ENCODE measurements around the gene SPATS2.
"Not testable (repeated sequence)": the region's sequence is repeated elsewhere in the genome, so short reads cannot be mapped to it uniquely, and the experiment has no call there.

SPATS2 gene

GRCh38 chr12:49367381-49368239 lies at the start of gene SPATS2:
SPATS2 (plus strand) TSS chr12:49367462; CDS start chr12:49461013, 93,551 bp downstream.
- DNase-seq (ENCODE audit: low read depth), result no peak

GRCh38 chr12:49320411-49321103 lies 46.7 kb upstream of the SPATS2 start:
- not testable (repeated sequence) for DNase-seq (ENCODE audit: low read depth)

GRCh38 chr12:49322367-49322707 lies 44.9 kb upstream of the SPATS2 start:
- DNase-seq (ENCODE audit: low read depth), result no peak

GRCh38 chr12:49322708-49323523 lies 44.3 kb upstream of the SPATS2 start, which contains the start of gene TROAP:
TROAP (plus strand) TSS chr12:49323255; CDS start chr12:49323609, 354 bp downstream.
- peak; percentile 95 for DNase-seq (ENCODE audit: low read depth)

- DNase-seq (ENCODE audit: low read depth), result no peak
These were observed 43.7 kb upstream of the SPATS2 start for GRCh38 chr12:49323524-49324097.

- DNase-seq (ENCODE audit: low read depth), result no peak
These were observed 41.7 kb upstream of the SPATS2 start for GRCh38 chr12:49325606-49326005.

GRCh38 chr12:49327368-49327767 lies 39.9 kb upstream of the SPATS2 start:
- no peak for DNase-seq (ENCODE audit: low read depth)

- no peak for DNase-seq (ENCODE audit: low read depth)
These were observed 39.4 kb upstream of the SPATS2 start for GRCh38 chr12:49327887-49328286.

GRCh38 chr12:49328816-49329215 lies 38.4 kb upstream of the SPATS2 start:
- no peak for DNase-seq (ENCODE audit: low read depth)

GRCh38 chr12:49330032-49330619 lies 37.1 kb upstream of the SPATS2 start:
- no peak for DNase-seq (ENCODE audit: low read depth)

GRCh38 chr12:49330631-49331379 lies 36.5 kb upstream of the SPATS2 start:
- no peak for DNase-seq (ENCODE audit: low read depth)

- DNase-seq (ENCODE audit: low read depth), result no peak
These were observed 35.7 kb upstream of the SPATS2 start for GRCh38 chr12:49331380-49332222.

GRCh38 chr12:49332441-49332861 lies 34.8 kb upstream of the SPATS2 start:
- DNase-seq (ENCODE audit: low read depth), result no peak

GRCh38 chr12:49332891-49333371 lies 34.3 kb upstream of the SPATS2 start:
- DNase-seq (ENCODE audit: low read depth), result no peak

- DNase-seq (ENCODE audit: low read depth), result not testable (repeated sequence)
These were observed 33.5 kb upstream of the SPATS2 start for GRCh38 chr12:49333778-49334177.

GRCh38 chr12:49334226-49334625 lies 33.0 kb upstream of the SPATS2 start:
- no peak for DNase-seq (ENCODE audit: low read depth)

- DNase-seq (ENCODE audit: low read depth), result no peak
These were observed 32.6 kb upstream of the SPATS2 start for GRCh38 chr12:49334681-49335080.

GRCh38 chr12:49335118-49335954 lies 31.9 kb upstream of the SPATS2 start:
- no peak for DNase-seq (ENCODE audit: low read depth)

Measured in activated T-helper 9 cell treated with anti-CD3 and anti-CD28 coated beads, Interleukin-2, amount 50 U/mL, for 16 hours (primary cell).